ENCODE measurements around the gene ZNF629. TPM values are rescaled to one million over a fixed set of nuclear protein-coding genes. Genes with fewer than 3 reads are reported as not detected.

The ZNF629 gene
- total and polyA plus RNA-seq, 7 donors, result 1.5 to 15.9 (median 7.8) TPM

GRCh38 chr16:30768583-30769181, 18.3 kb downstream of the ZNF629 start:
- intact Hi-C loops (cut with DNase I), result no loop called here
- H3K9me3 ChIP-seq, result no peaks in the 10 kb centered on the region
- H3K27me3 ChIP-seq (ENCODE audit: insufficient read depth in 3 of 3, low read length in 2 of 3), result no peaks in the 10 kb centered on the region
- no peak overlapping the region for H3K27ac ChIP-seq
- no peak for ATAC-seq
- 93 to 96% (median 95%) methylated on average over 23 of the region's 23 CpGs for WGBS, 3 donors
- TF ChIP-seq, protein P1, sequence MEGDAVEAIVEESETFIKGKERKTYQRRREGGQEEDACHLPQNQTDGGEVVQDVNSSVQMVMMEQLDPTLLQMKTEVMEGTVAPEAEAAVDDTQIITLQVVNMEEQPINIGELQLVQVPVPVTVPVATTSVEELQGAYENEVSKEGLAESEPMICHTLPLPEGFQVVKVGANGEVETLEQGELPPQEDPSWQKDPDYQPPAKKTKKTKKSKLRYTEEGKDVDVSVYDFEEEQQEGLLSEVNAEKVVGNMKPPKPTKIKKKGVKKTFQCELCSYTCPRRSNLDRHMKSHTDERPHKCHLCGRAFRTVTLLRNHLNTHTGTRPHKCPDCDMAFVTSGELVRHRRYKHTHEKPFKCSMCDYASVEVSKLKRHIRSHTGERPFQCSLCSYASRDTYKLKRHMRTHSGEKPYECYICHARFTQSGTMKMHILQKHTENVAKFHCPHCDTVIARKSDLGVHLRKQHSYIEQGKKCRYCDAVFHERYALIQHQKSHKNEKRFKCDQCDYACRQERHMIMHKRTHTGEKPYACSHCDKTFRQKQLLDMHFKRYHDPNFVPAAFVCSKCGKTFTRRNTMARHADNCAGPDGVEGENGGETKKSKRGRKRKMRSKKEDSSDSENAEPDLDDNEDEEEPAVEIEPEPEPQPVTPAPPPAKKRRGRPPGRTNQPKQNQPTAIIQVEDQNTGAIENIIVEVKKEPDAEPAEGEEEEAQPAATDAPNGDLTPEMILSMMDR (IDR thresholded peaks at IDR 0.05), result no peak
- peaks cover 24 to 100% of the 10 kb centered on the region in 2 donors for H3K36me3 ChIP-seq (ENCODE audit: insufficient read depth in 1 of 2, low read depth in 1 of 2)
- H3K4me1 ChIP-seq, result peaks cover 5% of the 10 kb centered on the region
- DNase-seq, result no peak
- H3K4me3 ChIP-seq, result no peak overlapping the region

GRCh38 chr16:30767767-30768465, 19.1 kb downstream of the ZNF629 start:
- ATAC-seq, result no peak
- Histone ChIP-seq H3K9me3 (no peaks in the 10 kb centered on the region), H3K27ac (no peak overlapping the region), H3K36me3 (ENCODE audit: insufficient read depth in 1 of 2, low read depth in 1 of 2) (peaks cover 24 to 100% of the 10 kb centered on the region in 2 donors), H3K4me1 (peaks cover 13% of the 10 kb centered on the region), H3K4me3 (no peak overlapping the region), H3K27me3 (ENCODE audit: insufficient read depth in 3 of 3, low read length in 2 of 3) (no peaks in the 10 kb centered on the region)
- TF ChIP-seq, protein P1 (IDR thresholded peaks at IDR 0.05), result no peak
- DNase-seq, result no peak
- intact Hi-C loops (cut with DNase I), result no loop called here
- WGBS, 3 donors, result 89 to 92% (median 90%) methylated on average over 18 of the region's 18 CpGs

GRCh38 chr16:30766933-30767284, 20.1 kb downstream of the ZNF629 start:
- no peaks in the 10 kb centered on the region for H3K27me3 ChIP-seq (ENCODE audit: insufficient read depth in 3 of 3, low read length in 2 of 3)
- DNase-seq (no peak), ATAC-seq (no peak)
- H3K4me3 ChIP-seq, result no peak overlapping the region
- H3K27ac ChIP-seq, result no peak overlapping the region
- H3K4me1 ChIP-seq, result peaks cover 16% of the 10 kb centered on the region
- intact Hi-C loops (cut with DNase I), result no loop called here
- H3K36me3 ChIP-seq (ENCODE audit: insufficient read depth in 1 of 2, low read depth in 1 of 2), result peaks cover 24 to 90% of the 10 kb centered on the region in 2 donors
- 67 to 73% (median 73%) methylated on average over 4 of the region's 4 CpGs for WGBS, 3 donors
- no peaks in the 10 kb centered on the region for H3K9me3 ChIP-seq
- TF ChIP-seq, protein P1 (IDR thresholded peaks at IDR 0.05), result no peak

- TF ChIP-seq, protein P1 (IDR thresholded peaks at IDR 0.05), result no peak
- Histone ChIP-seq H3K27me3 (ENCODE audit: insufficient read depth in 3 of 3, low read length in 2 of 3) (no peaks in the 10 kb centered on the region), H3K4me1 (peaks cover 19% of the 10 kb centered on the region), H3K36me3 (ENCODE audit: insufficient read depth in 1 of 2, low read depth in 1 of 2) (peaks cover 24 to 85% of the 10 kb centered on the region in 2 donors), H3K4me3 (no peak overlapping the region), H3K9me3 (no peaks in the 10 kb centered on the region), H3K27ac (no peak overlapping the region)
- intact Hi-C loops (cut with DNase I), result no loop called here
- WGBS, 3 donors, result 83 to 89% (median 87%) methylated on average over 29 of the region's 29 CpGs
- no peak for DNase-seq
- no peak for ATAC-seq
Observed at GRCh38 chr16:30766206-30766932, 20.6 kb downstream of the ZNF629 start.
